NCI-H748 (cell line): ENCODE results near the gene RALGDS.

ENCODE experiments used
- DNase-seq: peaks from one replicate; lab custom pipeline; 2025; ENCODE audit not compliant: unreplicated experiment; lab: John Stamatoyannopoulos, UW

Gene RALGDS

GRCh38 chr9:133057553-133057952, 63.5 kb downstream of the RALGDS start:
- no peak for DNase-seq

- DNase-seq: no peak
These were observed 64.0 kb downstream of the RALGDS start for GRCh38 chr9:133057006-133057405.

- no peak for DNase-seq
These were observed 64.5 kb downstream of the RALGDS start for GRCh38 chr9:133056533-133056932.

- DNase-seq: no peak
These were observed 65.1 kb downstream of the RALGDS start for GRCh38 chr9:133055788-133056420.

- DNase-seq: no peak
These were observed 66.1 kb downstream of the RALGDS start for GRCh38 chr9:133054966-133055365.

GRCh38 chr9:133054194-133054890, 66.7 kb downstream of the RALGDS start:
- no peak for DNase-seq

- DNase-seq: no peak
These were observed 69.0 kb downstream of the RALGDS start for GRCh38 chr9:133051966-133052539.

GRCh38 chr9:133051281-133051900, 69.6 kb downstream of the RALGDS start:
- no peak for DNase-seq

- DNase-seq: no peak
These were observed 70.3 kb downstream of the RALGDS start for GRCh38 chr9:133050781-133051180.

- no peak for DNase-seq
These were observed 70.9 kb downstream of the RALGDS start for GRCh38 chr9:133050142-133050541.

GRCh38 chr9:133049043-133049442, 72.0 kb downstream of the RALGDS start:
- no peak for DNase-seq

GRCh38 chr9:133048595-133048994, 72.4 kb downstream of the RALGDS start:
- no peak for DNase-seq
